B cell (primary cell): ENCODE results near the gene AHDC1. TPM values are rescaled to one million over a fixed set of nuclear protein-coding genes. Genes with fewer than 3 reads are reported as not detected.

Source experiments
- ATAC-seq: fragments of 200-7000 bp; cut with Tn5 transposase; one replicate; pipeline ENCODE4 v1.10.0; 2021; ENCODE audit warnings: low read depth, mild to moderate bottlenecking, moderate number of reproducible peaks, moderate library complexity
- CTCF ChIA-PET: fragments of 350-600 bp; sonication (Branson Sonifier 250); formaldehyde crosslinking; loops from one replicate; lab custom pipeline; 2021; ENCODE audit warnings: antibody characterized with exemption, inconsistent platforms; lab: Charles Lee
- POLR2A ChIA-PET: fragments of 350-600 bp; sonication (Branson Sonifier 250); formaldehyde crosslinking; loops from one replicate; lab custom pipeline; 2021; ENCODE audit warnings: antibody characterized with exemption; lab: Charles Lee
- DNase-seq: peaks from one replicate; pipeline ENCODE4 v3.0.0; 2013
- H2AFZ ChIP-seq: 2 replicates; pipeline ENCODE4 v1.6.1; 2012; ENCODE audit warnings: mild to moderate bottlenecking, low read depth, low read length; ENCODE audit not compliant: insufficient read depth, poor library complexity, severe bottlenecking
- H3K27ac ChIP-seq, 2 donors: 1 replicate in 1 of 2; 2 replicates in 1 of 2; pipeline ENCODE4 v1.5.1; 2012 to 2013; ENCODE audit warnings: low read length in 2 of 2, mild to moderate bottlenecking in 2 of 2, moderate library complexity in 1 of 2
- H3K27me3 ChIP-seq, 4 experiments: fragments of 200-600 bp in 1 of 4; sonication (generic) in 1 of 4; replicated peaks in 1 of 4; 1 replicate in 2 of 4; 2 replicates in 2 of 4; pipeline versions ENCODE4 v1.6.1 to v1.7.0; 2013 to 2016; ENCODE audit warnings: low read length in 3 of 4, mild to moderate bottlenecking in 2 of 4, mixed read lengths in 1 of 4, moderate library complexity in 1 of 4; ENCODE audit not compliant: insufficient read depth in 4 of 4, control insufficient read depth in 3 of 4; ENCODE audit errors: control extremely low read depth in 1 of 4
- H3K36me3 ChIP-seq, 2 experiments: replicated peaks in 1 of 2; 1 replicate in 1 of 2; 2 replicates in 1 of 2; pipeline versions ENCODE4 v1.6.1 to v1.7.1; 2013; ENCODE audit warnings: low read length in 1 of 2; ENCODE audit not compliant: insufficient read depth in 2 of 2, control insufficient read depth in 1 of 2; ENCODE audit errors: control extremely low read depth in 1 of 2, extremely low read depth in 1 of 2
- H3K4me1 ChIP-seq, 2 donors: fragments of 200-600 bp in 1 of 2; sonication (generic) in 1 of 2; 1 replicate in 1 of 2; 2 replicates in 1 of 2; pipeline versions ENCODE4 v1.5.1 to v1.6.1; 2013 to 2017; ENCODE audit warnings: low read length in 2 of 2; ENCODE audit not compliant: control insufficient read depth in 2 of 2, insufficient read depth in 2 of 2
- H3K4me2 ChIP-seq: replicated peaks from 2 replicates; pipeline ENCODE3; 2012; ENCODE audit warnings: mild to moderate bottlenecking, low read depth, low read length; ENCODE audit not compliant: poor library complexity, severe bottlenecking
- H3K4me3 ChIP-seq, 5 experiments: fragments of 200-600 bp in 1 of 5; sonication (generic) in 1 of 5; 1 replicate in 3 of 5; 2 replicates in 2 of 5; pipeline versions ENCODE4 v1.5.1 to v1.7.0; 2011 to 2016; ENCODE audit warnings: low read length in 4 of 5, mild to moderate bottlenecking in 4 of 5, low read depth in 2 of 5, control low read depth in 1 of 5, moderate library complexity in 1 of 5; ENCODE audit not compliant: insufficient read depth in 1 of 5; ENCODE audit errors: control extremely low read depth in 1 of 5, extremely low read depth in 1 of 5
- H3K79me2 ChIP-seq: fragments of 200-600 bp; sonication (generic); one replicate; pipeline ENCODE4 v1.6.0; 2016; ENCODE audit warnings: low read length; ENCODE audit not compliant: control insufficient read depth, insufficient read depth
- H3K9ac ChIP-seq: fragments of 200-600 bp; sonication (generic); 2 replicates; pipeline ENCODE4 v1.6.1; 2017; ENCODE audit warnings: mild to moderate bottlenecking, low read length, moderate library complexity
- H3K9me3 ChIP-seq, 3 donors: one replicate each; pipeline versions ENCODE4 v1.6.1 to v1.7.1; 2013; ENCODE audit warnings: low read length in 2 of 3; ENCODE audit not compliant: control insufficient read depth in 2 of 3, insufficient read depth in 1 of 3; ENCODE audit errors: control extremely low read depth in 1 of 3
- H4K20me1 ChIP-seq: 2 replicates; pipeline ENCODE4 v1.6.0; 2012; ENCODE audit warnings: mild to moderate bottlenecking, low read length; ENCODE audit not compliant: insufficient read depth, control insufficient read depth, poor library complexity, severe bottlenecking
- H3K27ac Mint-ChIP-seq: one replicate; pipeline ENCODE4 v1.8.0; 2021; ENCODE audit warnings: mixed read lengths
- H3K27me3 Mint-ChIP-seq: one replicate; pipeline ENCODE4 v1.8.0; 2021; ENCODE audit warnings: mixed read lengths
- H3K4me1 Mint-ChIP-seq: one replicate; pipeline ENCODE4 v1.8.0; 2021; ENCODE audit warnings: mixed read lengths
- H3K4me3 Mint-ChIP-seq: one replicate; pipeline ENCODE4 v1.8.0; 2021; ENCODE audit warnings: mixed read lengths
- H3K9me3 Mint-ChIP-seq: one replicate; pipeline ENCODE4 v1.8.0; 2022; ENCODE audit warnings: mixed read lengths; ENCODE audit not compliant: insufficient read depth
- CTCF ChIP-seq: fragments of 200-600 bp; IDR thresholded peaks from one replicate; pipeline ENCODE4 v1.8.0; 2022; ENCODE audit warnings: antibody characterized with exemption, mild to moderate bottlenecking
- EZH2 ChIP-seq: IDR thresholded peaks from 2 replicates; pipeline ENCODE4 v1.6.1; 2012; ENCODE audit warnings: borderline replicate concordance, low read depth, mild to moderate bottlenecking, moderate library complexity, low read length; ENCODE audit not compliant: insufficient read depth, poor library complexity, severe bottlenecking
- WGBS: methylation state at CpG from one replicate; pipeline ENCODE4 v1.1.5; 2013; ENCODE audit warnings: missing lambda C conversion rate; ENCODE audit not compliant: insufficient coverage; 5-methylcytosine and 5-hydroxymethylcytosine counted together
- intact Hi-C: fragments of 100-400 bp; cut with micrococcal nuclease; formaldehyde crosslinking; loops from one replicate; pipeline ENCODE4 v1.10.0; 2022
- polyA plus RNA-seq: library from polyadenylated mRNA; depleted of rRNA; stranded (reverse); fragments of >200 nt; gene quantifications from 2 replicates; pipeline ENCODE4 v1.2.3, GENCODE V29; 2012
- total RNA-seq, 2 donors: library from RNA; stranded (reverse); fragments of 120-200 nt in 1 of 2; gene quantifications; 1 replicate in 1 of 2; 2 replicates in 1 of 2; pipeline versions ENCODE4 v1.2.3 to v1.2.4, GENCODE V29; 2013 to 2022

AHDC1 gene
- total and polyA plus RNA-seq, 2 donors (not counting 1 experiment from before 2014, with no cell fraction given), result 6.2 to 32.0 TPM

GRCh38 chr1:27624467-27625178, 20.7 kb upstream of the AHDC1 start:
- Mint-ChIP-seq H3K4me1 (peaks cover 41% of the 10 kb centered on the region), H3K27ac (no peak overlapping the region), H3K27me3 (no peaks in the 10 kb centered on the region), H3K4me3 (no peak overlapping the region), H3K9me3 (no peaks in the 10 kb centered on the region)
- Histone ChIP-seq H3K9me3 (no peaks in the 10 kb centered on the region), H3K27ac (peak overlapping the region; percentile 87 to 88), H4K20me1 (peaks cover 14% of the 10 kb centered on the region), H3K9ac (peak overlapping the region; percentile 75), H2AFZ (no peak overlapping the region), H3K27me3 (no peaks in the 10 kb centered on the region), H3K79me2 (peaks cover 37% of the 10 kb centered on the region), H3K4me2 (peak overlapping the region; percentile 91), H3K36me3 (peaks cover 5 to 44% of the 10 kb centered on the region in 2 experiments), H3K4me3 (peak overlapping the region; percentile 56 to 66 (median 63)), H3K4me1 (peaks cover 74 to 91% of the 10 kb centered on the region in 2 donors)
- WGBS, result 59% methylated on average over 4 of the region's 7 CpGs
- POLR2A ChIA-PET, result interaction anchor here (0.5 to 2.0 kb wide), 8 partner anchors 10 to 470 kb away, joined by 3 to 16 read pairs (median 4); partner anchors contain the start of genes FGR, IFI6 and SLC9A1
- ATAC-seq, result no peak
- TF ChIP-seq EZH2, result no peak
- intact Hi-C loops, result no loop called here
- CTCF ChIA-PET, result interaction anchor here (0.6 to 2.5 kb wide), 12 partner anchors 8 to 230 kb away, joined by 3 to 22 read pairs (median 6); partner anchors contain the start of gene FGR
- no peak for DNase-seq

- no peak for ATAC-seq
- Mint-ChIP-seq H3K27me3 (no peaks in the 10 kb centered on the region), H3K9me3 (no peaks in the 10 kb centered on the region), H3K4me3 (peak overlapping the region; percentile 13), H3K4me1 (peaks cover 38% of the 10 kb centered on the region), H3K27ac (peak overlapping the region; percentile 69)
- intact Hi-C loops, result no loop called here
- Histone ChIP-seq H3K36me3 (peaks cover 5 to 52% of the 10 kb centered on the region in 2 experiments), H3K79me2 (peaks cover 40% of the 10 kb centered on the region), H3K4me3 (peak overlapping the region in 1 of 5 experiments; percentile 63), H3K9me3 (no peaks in the 10 kb centered on the region), H3K27ac (no peak overlapping the region), H3K9ac (no peak overlapping the region), H3K4me1 (peaks cover 67 to 89% of the 10 kb centered on the region in 2 donors), H2AFZ (no peak overlapping the region), H4K20me1 (peaks cover 17% of the 10 kb centered on the region), H3K4me2 (peak overlapping the region; percentile 91), H3K27me3 (no peaks in the 10 kb centered on the region)
- ChIA-PET CTCF (interaction anchor here (0.8 to 20.3 kb wide), 7 partner anchors 10 to 41 kb away, joined by 3 to 473 read pairs (median 4); no protein-coding TSS in a partner anchor), POLR2A (interaction anchor here (0.5 kb wide), 1 partner anchor 20 kb away, joined by 4 read pairs; no protein-coding TSS in a partner anchor)
- 76% methylated on average over 10 of the region's 13 CpGs for WGBS
- DNase-seq, result peak; percentile 12
- TF ChIP-seq EZH2 (no peak), CTCF (no peak)
Measured at GRCh38 chr1:27623327-27624212, 19.6 kb upstream of the AHDC1 start.
